ENCODE measurements around the gene PRSS35.
A peak's percentile ranks its signal among the peaks of the same experiment; 100 is the strongest.
"Not testable (repeated sequence)": the region's sequence is repeated elsewhere in the genome, so short reads cannot be mapped to it uniquely, and the experiment has no call there.

PRSS35 gene

GRCh38 chr6:83511901-83512681, at the start of gene PRSS35:
Gene PRSS35 (plus strand): TSS chr6:83512534. CDS start chr6:83523442, 10,908 bp downstream.
- peak; percentile 63 to 81 (median 68) for DNase-seq

GRCh38 chr6:83463886-83464285, 48.4 kb upstream of the PRSS35 start:
- peak; percentile 65 to 84 (median 82) for DNase-seq

- DNase-seq = no peak
Measured at GRCh38 chr6:83464381-83465140, 47.8 kb upstream of the PRSS35 start.

- DNase-seq = no peak
Measured at GRCh38 chr6:83466328-83466727, 46.0 kb upstream of the PRSS35 start.

- peak; percentile 92 to 96 (median 95) for DNase-seq
Measured at GRCh38 chr6:83467620-83468036, 44.7 kb upstream of the PRSS35 start.

GRCh38 chr6:83470001-83470400, 42.3 kb upstream of the PRSS35 start:
- peak in 1 of 3 donors; percentile 25 for DNase-seq

GRCh38 chr6:83470587-83470986, 41.7 kb upstream of the PRSS35 start:
- DNase-seq = no peak

GRCh38 chr6:83472767-83473166, 39.6 kb upstream of the PRSS35 start:
- no peak for DNase-seq

GRCh38 chr6:83474309-83474708, 38.0 kb upstream of the PRSS35 start:
- peak in 1 of 3 donors; percentile 17 for DNase-seq

GRCh38 chr6:83476971-83477370, 35.4 kb upstream of the PRSS35 start:
- DNase-seq = no peak

- no peak for DNase-seq
Measured at GRCh38 chr6:83479389-83479788, 32.9 kb upstream of the PRSS35 start.

- DNase-seq = no peak
Measured at GRCh38 chr6:83480470-83480869, 31.9 kb upstream of the PRSS35 start.

- DNase-seq = not testable (repeated sequence)
Measured at GRCh38 chr6:83481938-83482337, 30.4 kb upstream of the PRSS35 start.

- no peak for DNase-seq
Measured at GRCh38 chr6:83488448-83488847, 23.9 kb upstream of the PRSS35 start.

GRCh38 chr6:83488861-83489260, 23.5 kb upstream of the PRSS35 start:
- DNase-seq = no peak

GRCh38 chr6:83490217-83490807, 22.0 kb upstream of the PRSS35 start:
- no peak for DNase-seq

- peak; percentile 87 to 92 (median 92) for DNase-seq
Measured at GRCh38 chr6:83505356-83505755, 7.0 kb upstream of the PRSS35 start.

- DNase-seq = no peak
Measured at GRCh38 chr6:83509441-83509840, 2.9 kb upstream of the PRSS35 start.

- peak; percentile 15 to 43 (median 41) for DNase-seq
Measured at GRCh38 chr6:83510791-83511190, 1.5 kb upstream of the PRSS35 start.

- DNase-seq = no peak
Measured at GRCh38 chr6:83511266-83511665, 1.1 kb upstream of the PRSS35 start.

GRCh38 chr6:83514466-83514865, 2.1 kb downstream of the PRSS35 start:
- no peak for DNase-seq

GRCh38 chr6:83514866-83515466, 2.6 kb downstream of the PRSS35 start:
- DNase-seq = peak; percentile 67 to 82 (median 77)

GRCh38 chr6:83517500-83517899, 5.2 kb downstream of the PRSS35 start:
- no peak for DNase-seq

All from suppressor macrophage treated with lipopolysaccharide for 1 hour (primary cell).